Muscle layer of colon (tissue), 2 donors: ENCODE data around the gene KANK3.
"Not testable (repeated sequence)": the region's sequence is repeated elsewhere in the genome, so short reads cannot be mapped to it uniquely, and the experiment has no call there.

Source experiments
- H3K27ac ChIP-seq: one replicate; pipeline ENCODE4 v1.7.0; 2013; ENCODE audit warnings: low read depth, mild to moderate bottlenecking, low read length, moderate library complexity
- H3K27me3 ChIP-seq, 2 donors: one replicate each; pipeline ENCODE4 v1.7.0; 2013; ENCODE audit warnings: low read length in 2 of 2, mild to moderate bottlenecking in 2 of 2; ENCODE audit not compliant: insufficient read depth in 2 of 2, control insufficient read depth in 1 of 2
- H3K36me3 ChIP-seq: one replicate; pipeline ENCODE4 v1.7.0; 2013; ENCODE audit warnings: mild to moderate bottlenecking, low read length; ENCODE audit not compliant: insufficient read depth
- H3K4me1 ChIP-seq: one replicate; pipeline ENCODE4 v1.7.0; 2013; ENCODE audit warnings: mild to moderate bottlenecking, low read length; ENCODE audit not compliant: insufficient read depth
- H3K4me3 ChIP-seq, 2 donors: one replicate each; pipeline ENCODE4 v1.7.0; 2013; ENCODE audit warnings: low read length in 2 of 2, low read depth in 1 of 2, mild to moderate bottlenecking in 1 of 2, moderate library complexity in 1 of 2
- H3K9ac ChIP-seq: one replicate; pipeline ENCODE4 v1.7.0; 2013; ENCODE audit warnings: low read length
- H3K9me3 ChIP-seq: one replicate; pipeline ENCODE4 v1.7.0; 2013; ENCODE audit warnings: mild to moderate bottlenecking, low read length
- donor health status: abdominal sarcoma.
- donor health status: Adenocarcinoma of cecum.

The KANK3 gene

GRCh38 chr19:8307965-8308866, 34.8 kb downstream of the KANK3 start, which contains the start of gene CD320:
CD320 (minus strand) TSS chr19:8308358; CDS start chr19:8308290, 68 bp downstream.
- Histone ChIP-seq H3K4me3 (peak within 1 kb of the TSS; percentile 56 to 77), H3K27ac (peak within 1 kb of the TSS; percentile 79), H3K9me3 (no peaks in the 10 kb centered on the region), H3K36me3 (peaks cover 32% of the 10 kb centered on the region), H3K4me1 (peaks cover 19% of the 10 kb centered on the region), H3K27me3 (no peaks in the 10 kb centered on the region), H3K9ac (peak within 1 kb of the TSS; percentile 42)

- Histone ChIP-seq H3K27ac (peak overlapping the region; percentile 79), H3K4me1 (peaks cover 19% of the 10 kb centered on the region), H3K4me3 (peak overlapping the region; percentile 56 to 77), H3K27me3 (no peaks in the 10 kb centered on the region), H3K9me3 (no peaks in the 10 kb centered on the region), H3K9ac (peak overlapping the region; percentile 42), H3K36me3 (peaks cover 28% of the 10 kb centered on the region)
Observed at GRCh38 chr19:8307400-8307964, 35.6 kb downstream of the KANK3 start.

GRCh38 chr19:8306235-8307054, 36.6 kb downstream of the KANK3 start:
- Histone ChIP-seq H3K9ac (no peak overlapping the region), H3K4me3 (no peak overlapping the region)

GRCh38 chr19:8305798-8306197, 37.3 kb downstream of the KANK3 start:
- H3K9me3 ChIP-seq, result no peaks in the 10 kb centered on the region
- H3K4me1 ChIP-seq, result peaks cover 19% of the 10 kb centered on the region
- no peaks in the 10 kb centered on the region for H3K27me3 ChIP-seq
- H3K9ac ChIP-seq, result no peak overlapping the region
- H3K36me3 ChIP-seq, result peaks cover 12% of the 10 kb centered on the region
- H3K4me3 ChIP-seq, result no peak overlapping the region
- H3K27ac ChIP-seq, result no peak overlapping the region

More at GRCh38 chr19:8306235-8307054, 36.6 kb downstream of the KANK3 start:
- no peaks in the 10 kb centered on the region for H3K9me3 ChIP-seq
- no peak overlapping the region for H3K27ac ChIP-seq
- peaks cover 18% of the 10 kb centered on the region for H3K36me3 ChIP-seq
- H3K27me3 ChIP-seq, result no peaks in the 10 kb centered on the region
- H3K4me1 ChIP-seq, result peaks cover 19% of the 10 kb centered on the region

- no peaks in the 10 kb centered on the region for H3K27me3 ChIP-seq
- peaks cover 6% of the 10 kb centered on the region for H3K36me3 ChIP-seq
- H3K27ac ChIP-seq, result no peak overlapping the region
- H3K4me1 ChIP-seq, result peaks cover 19% of the 10 kb centered on the region
- no peak overlapping the region for H3K9ac ChIP-seq
- H3K4me3 ChIP-seq, result no peak overlapping the region
- no peaks in the 10 kb centered on the region for H3K9me3 ChIP-seq
Observed at GRCh38 chr19:8304841-8305621, 38.0 kb downstream of the KANK3 start.

GRCh38 chr19:8302734-8303133, 40.3 kb downstream of the KANK3 start:
- Histone ChIP-seq H3K4me1 (peaks cover 8% of the 10 kb centered on the region), H3K9me3 (no peaks in the 10 kb centered on the region), H3K27ac (no peak overlapping the region), H3K9ac (no peak overlapping the region), H3K27me3 (no peaks in the 10 kb centered on the region), H3K4me3 (no peak overlapping the region), H3K36me3 (no peaks in the 10 kb centered on the region)

- H3K27ac ChIP-seq, result no peak overlapping the region
- no peak overlapping the region for H3K9ac ChIP-seq
- no peaks in the 10 kb centered on the region for H3K36me3 ChIP-seq
- peaks cover 4% of the 10 kb centered on the region for H3K4me1 ChIP-seq
- no peaks in the 10 kb centered on the region for H3K27me3 ChIP-seq
- H3K9me3 ChIP-seq, result no peaks in the 10 kb centered on the region
- no peak overlapping the region for H3K4me3 ChIP-seq
Observed at GRCh38 chr19:8302357-8302691, 40.7 kb downstream of the KANK3 start.

- not testable (repeated sequence) for H3K4me3 ChIP-seq, H3K9me3 ChIP-seq, H3K9ac ChIP-seq, H3K27me3 ChIP-seq, H3K36me3 ChIP-seq, H3K4me1 ChIP-seq, H3K27ac ChIP-seq
Observed at GRCh38 chr19:8291337-8291736, 51.7 kb downstream of the KANK3 start.

GRCh38 chr19:8276508-8276907, 66.6 kb downstream of the KANK3 start:
- H3K27me3 ChIP-seq, H3K9me3 ChIP-seq, H3K36me3 ChIP-seq, H3K27ac ChIP-seq, H3K4me3 ChIP-seq, H3K9ac ChIP-seq, H3K4me1 ChIP-seq: not testable (repeated sequence)
